Type B pancreatic cell (in vitro differentiated cells): ENCODE results near the gene RPL4. TPM values are rescaled to one million over a fixed set of nuclear protein-coding genes. Genes with fewer than 3 reads are reported as not detected.

Source experiments
- DNase-seq: peaks from one replicate; pipeline ENCODE4 v3.0.0; 2021; ENCODE audit warnings: mixed read lengths; ENCODE audit not compliant: unreplicated experiment; ENCODE audit errors: extremely low spot score
- H3K27ac Mint-ChIP-seq: 2 replicates; pipeline ENCODE4 v1.8.0; 2021; ENCODE audit warnings: mild to moderate bottlenecking, mixed read lengths
- H3K27me3 Mint-ChIP-seq: 2 replicates; pipeline ENCODE4 v1.8.0; 2021; ENCODE audit warnings: mixed read lengths
- H3K36me3 Mint-ChIP-seq: 2 replicates; pipeline ENCODE4 v1.8.0; 2021; ENCODE audit warnings: mixed read lengths
- H3K4me1 Mint-ChIP-seq: one replicate; pipeline ENCODE4 v1.8.0; 2021; ENCODE audit warnings: mixed read lengths; ENCODE audit not compliant: unreplicated experiment
- H3K4me3 Mint-ChIP-seq: 2 replicates; pipeline ENCODE4 v1.8.0; 2021; ENCODE audit warnings: mild to moderate bottlenecking, mixed read lengths
- H3K9me3 Mint-ChIP-seq: 2 replicates; pipeline ENCODE4 v1.8.0; 2021; ENCODE audit warnings: mixed read lengths
- long read RNA-seq: library from polyadenylated mRNA; unstranded; transcript quantifications from one replicate; pipeline ENCODE4 v2.0.0, GENCODE V29; 2020
- total RNA-seq: library from RNA; stranded (reverse); gene quantifications from 2 replicates; pipeline ENCODE4 v1.2.1, GENCODE V29; 2021; ENCODE audit warnings: low replicate concordance
- TF ChIP-seq, protein P1 (sequence below): fragments of 200-600 bp; sonication (generic); conservative IDR thresholded peaks from 2 replicates; pipeline ENCODE4 v1.5.0; 2021; ENCODE audit warnings: antibody characterized with exemption, mild to moderate bottlenecking

RPL4 gene
- total RNA-seq: 2,930 and 3,234 TPM in 2 replicates
- long read RNA-seq, transcript RPL4-201 (10 exons, 2,769 nt): major isoform, 9,552 of 9,828 reads
- long read RNA-seq, partial matches to known transcripts: 184 of 9,828 reads
- long read RNA-seq, other reads (novel, unspliced or antisense): 86 of 9,828 reads

DNA sequence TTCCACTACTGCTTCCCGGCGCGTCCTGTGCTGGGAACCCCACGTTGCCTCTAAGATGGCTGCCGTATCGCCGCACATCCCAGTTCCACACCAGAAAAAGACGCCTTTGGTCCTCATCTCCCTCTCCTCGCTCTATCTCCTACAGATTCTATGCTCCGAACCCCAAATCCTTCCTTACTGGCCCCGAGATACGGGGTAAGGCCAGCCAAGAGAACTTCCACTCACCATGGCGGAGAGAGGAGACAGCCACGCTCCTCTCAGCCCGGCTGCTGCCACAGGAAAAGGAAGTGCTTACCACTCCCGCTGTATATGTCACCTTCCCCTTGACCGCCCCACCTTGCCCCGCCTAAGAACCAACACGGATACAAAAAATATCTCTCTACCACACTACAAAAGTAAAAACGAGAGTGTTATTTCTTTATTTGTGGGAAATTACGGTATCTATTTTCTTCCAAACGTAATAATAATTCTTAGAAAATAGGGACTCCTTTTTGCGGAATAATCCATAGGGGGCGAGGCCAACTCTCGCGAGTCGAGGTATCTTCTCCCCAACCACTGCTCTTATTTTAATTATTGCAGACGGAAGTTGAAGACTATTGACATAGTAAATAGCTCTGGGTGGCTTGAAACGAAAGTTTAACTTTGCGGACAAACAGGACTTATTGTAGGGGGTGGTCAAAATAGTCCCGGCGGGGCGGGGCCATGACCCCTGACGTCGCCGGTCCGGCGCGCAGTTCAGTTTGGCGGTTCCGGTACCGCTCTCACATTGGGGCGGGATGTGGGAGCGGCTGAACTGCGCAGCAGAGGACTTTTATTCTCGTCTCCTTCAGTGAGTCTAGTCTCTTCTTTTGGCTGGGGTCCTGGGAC, at the start of gene RPL4, which contains the start of gene ZWILCH:
TSS of gene RPL4 (minus strand) at position 293 of the 867 bp plus-strand sequence. CDS start at position 228, 65 bp downstream.
TSS of gene ZWILCH (plus strand) at position 764 of the 867 bp plus-strand sequence. CDS start at position 777, 13 bp downstream.
- TF ChIP-seq, protein P1, sequence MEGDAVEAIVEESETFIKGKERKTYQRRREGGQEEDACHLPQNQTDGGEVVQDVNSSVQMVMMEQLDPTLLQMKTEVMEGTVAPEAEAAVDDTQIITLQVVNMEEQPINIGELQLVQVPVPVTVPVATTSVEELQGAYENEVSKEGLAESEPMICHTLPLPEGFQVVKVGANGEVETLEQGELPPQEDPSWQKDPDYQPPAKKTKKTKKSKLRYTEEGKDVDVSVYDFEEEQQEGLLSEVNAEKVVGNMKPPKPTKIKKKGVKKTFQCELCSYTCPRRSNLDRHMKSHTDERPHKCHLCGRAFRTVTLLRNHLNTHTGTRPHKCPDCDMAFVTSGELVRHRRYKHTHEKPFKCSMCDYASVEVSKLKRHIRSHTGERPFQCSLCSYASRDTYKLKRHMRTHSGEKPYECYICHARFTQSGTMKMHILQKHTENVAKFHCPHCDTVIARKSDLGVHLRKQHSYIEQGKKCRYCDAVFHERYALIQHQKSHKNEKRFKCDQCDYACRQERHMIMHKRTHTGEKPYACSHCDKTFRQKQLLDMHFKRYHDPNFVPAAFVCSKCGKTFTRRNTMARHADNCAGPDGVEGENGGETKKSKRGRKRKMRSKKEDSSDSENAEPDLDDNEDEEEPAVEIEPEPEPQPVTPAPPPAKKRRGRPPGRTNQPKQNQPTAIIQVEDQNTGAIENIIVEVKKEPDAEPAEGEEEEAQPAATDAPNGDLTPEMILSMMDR: peak; percentile 25
- peaks cover 27% of the 10 kb centered on the region for H3K4me1 Mint-ChIP-seq
- peak within 1 kb of the TSS; percentile 98 for H3K4me3 Mint-ChIP-seq
- peak within 1 kb of the TSS; percentile 94 for H3K27ac Mint-ChIP-seq
- peak; percentile 76 for DNase-seq
- H3K36me3 Mint-ChIP-seq: peaks cover 36% of the 10 kb centered on the region
- H3K9me3 Mint-ChIP-seq: no peaks in the 10 kb centered on the region
- H3K27me3 Mint-ChIP-seq: no peaks in the 10 kb centered on the region

DNA sequence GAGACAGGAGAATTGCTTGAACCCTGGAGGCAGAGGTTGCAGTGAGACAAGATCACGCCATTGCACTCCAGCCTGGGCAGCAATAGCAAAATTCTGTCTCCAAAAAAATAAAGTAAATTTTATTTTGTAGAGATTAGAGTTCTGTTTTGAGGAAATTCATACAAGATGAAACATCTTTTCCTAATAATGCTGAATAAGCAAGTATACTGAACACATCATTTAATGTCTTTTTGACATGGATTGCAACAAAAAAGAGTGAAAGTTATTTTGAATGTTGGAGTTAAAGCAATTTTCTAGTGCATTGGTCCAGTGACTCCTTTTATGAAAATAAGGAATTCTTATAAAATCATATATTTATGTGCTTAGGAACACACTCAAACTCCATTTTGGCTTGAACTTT, 40.6 kb upstream of the RPL4 start:
- Mint-ChIP-seq H3K27ac (no peak overlapping the region), H3K4me3 (no peak overlapping the region), H3K36me3 (peaks cover 16% of the 10 kb centered on the region), H3K9me3 (no peaks in the 10 kb centered on the region), H3K4me1 (no peaks in the 10 kb centered on the region), H3K27me3 (no peaks in the 10 kb centered on the region)
- no peak for DNase-seq
- TF ChIP-seq, protein P1: no peak

DNA sequence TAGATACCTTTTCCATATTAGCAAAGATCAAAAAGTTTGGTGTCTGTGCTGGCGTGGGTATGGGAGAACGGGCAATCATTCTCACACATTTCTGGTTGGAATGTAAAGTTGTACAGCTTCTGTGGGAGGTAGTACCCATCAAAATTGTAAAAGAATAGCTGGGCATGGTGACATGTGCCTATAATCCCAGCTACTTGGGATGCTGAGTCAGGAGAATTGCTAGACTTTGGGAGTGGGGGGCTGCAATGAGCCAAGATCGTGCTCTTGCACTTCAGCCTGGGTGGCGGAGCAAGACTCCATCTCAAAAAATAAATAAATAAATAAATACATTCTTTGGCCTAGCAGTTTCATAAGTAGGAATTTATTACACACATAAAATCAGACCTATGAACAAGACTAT, 38.2 kb upstream of the RPL4 start:
- TF ChIP-seq, protein P1: no peak
- no peak for DNase-seq
- no peaks in the 10 kb centered on the region for H3K9me3 Mint-ChIP-seq
- peaks cover 28% of the 10 kb centered on the region for H3K36me3 Mint-ChIP-seq
- no peaks in the 10 kb centered on the region for H3K27me3 Mint-ChIP-seq
- H3K27ac Mint-ChIP-seq: no peak overlapping the region
- H3K4me3 Mint-ChIP-seq: no peak overlapping the region
- no peaks in the 10 kb centered on the region for H3K4me1 Mint-ChIP-seq

DNA sequence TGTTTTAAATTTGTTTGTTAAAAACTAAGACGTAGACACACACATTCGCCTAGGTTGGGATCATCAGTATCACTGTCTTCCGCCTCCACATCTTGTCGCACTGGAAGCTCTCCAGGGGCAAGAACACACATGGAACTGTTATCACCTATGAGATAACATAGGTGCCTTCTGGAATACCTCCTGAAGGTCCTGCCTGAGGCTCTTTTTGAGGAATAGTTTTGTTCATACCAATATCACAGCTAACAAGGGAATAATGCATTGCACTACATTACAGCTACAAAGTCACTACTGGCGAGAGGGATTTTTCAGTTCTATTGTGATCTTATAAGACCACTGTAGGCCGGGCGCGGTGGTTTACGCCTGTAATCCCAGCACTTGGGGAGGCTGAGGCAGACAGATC, 30.4 kb upstream of the RPL4 start:
- H3K27me3 Mint-ChIP-seq: no peaks in the 10 kb centered on the region
- no peak overlapping the region for H3K4me3 Mint-ChIP-seq
- H3K27ac Mint-ChIP-seq: no peak overlapping the region
- H3K36me3 Mint-ChIP-seq: peaks cover 24% of the 10 kb centered on the region
- DNase-seq: no peak
- no peaks in the 10 kb centered on the region for H3K4me1 Mint-ChIP-seq
- TF ChIP-seq, protein P1: no peak
- no peaks in the 10 kb centered on the region for H3K9me3 Mint-ChIP-seq

DNA sequence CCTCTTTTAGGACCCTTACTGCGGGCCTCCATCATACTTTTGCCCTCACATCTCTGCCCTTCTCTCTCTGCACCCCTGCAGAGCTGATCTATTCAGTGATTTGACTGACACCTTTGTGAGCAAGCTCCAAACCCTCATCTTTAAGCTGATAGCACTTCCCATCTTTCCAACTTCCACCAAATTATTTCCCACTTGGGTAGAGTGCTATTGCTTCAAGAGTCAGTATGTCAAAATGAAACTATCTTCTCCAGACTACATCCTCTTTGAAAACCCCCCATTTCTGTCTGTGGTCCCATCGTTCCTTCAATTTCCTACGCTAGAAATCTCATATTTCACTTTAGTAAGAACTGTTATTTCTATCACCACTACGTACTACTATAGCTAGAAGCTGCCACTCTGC, 20.2 kb upstream of the RPL4 start:
- no peak for DNase-seq
- H3K9me3 Mint-ChIP-seq: no peaks in the 10 kb centered on the region
- TF ChIP-seq, protein P1: no peak
- no peak overlapping the region for H3K4me3 Mint-ChIP-seq
- no peaks in the 10 kb centered on the region for H3K4me1 Mint-ChIP-seq
- no peaks in the 10 kb centered on the region for H3K36me3 Mint-ChIP-seq
- no peaks in the 10 kb centered on the region for H3K27me3 Mint-ChIP-seq
- no peak overlapping the region for H3K27ac Mint-ChIP-seq
